Right kidney (tissue), 1 donor: Measurements from ENCODE around the gene XIRP2.
"Not testable (repeated sequence)": the region's sequence is repeated elsewhere in the genome, so short reads cannot be mapped to it uniquely, and the experiment has no call there.

Experiments used
- DNase-seq: peaks from one replicate; pipeline ENCODE4 v3.0.0-alpha.2; 2016

XIRP2 gene

GRCh38 chr2:167196461-167197252, 308.4 kb downstream of the XIRP2 start:
- DNase-seq: no peak

- no peak for DNase-seq
Observed at GRCh38 chr2:167198009-167198408, 309.7 kb downstream of the XIRP2 start.

GRCh38 chr2:167198576-167198975, 310.3 kb downstream of the XIRP2 start:
- no peak for DNase-seq

- no peak for DNase-seq
Observed at GRCh38 chr2:167200019-167200418, 311.7 kb downstream of the XIRP2 start.

- no peak for DNase-seq
Observed at GRCh38 chr2:167209784-167210183, 321.5 kb downstream of the XIRP2 start.

GRCh38 chr2:167212014-167212648, 323.9 kb downstream of the XIRP2 start:
- no peak for DNase-seq

- no peak for DNase-seq
Observed at GRCh38 chr2:167215595-167215994, 327.3 kb downstream of the XIRP2 start.

- DNase-seq: no peak
Observed at GRCh38 chr2:167237478-167237877, 349.2 kb downstream of the XIRP2 start.

- DNase-seq: no peak
Observed at GRCh38 chr2:167240671-167241070, 352.4 kb downstream of the XIRP2 start.

- no peak for DNase-seq
Observed at GRCh38 chr2:167249197-167249596, 360.9 kb downstream of the XIRP2 start.

GRCh38 chr2:167253025-167253424, 364.7 kb downstream of the XIRP2 start:
- DNase-seq: no peak

GRCh38 chr2:167254721-167255120, 366.4 kb downstream of the XIRP2 start:
- DNase-seq: no peak

- no peak for DNase-seq
Observed at GRCh38 chr2:167258712-167259111, 370.4 kb downstream of the XIRP2 start.

GRCh38 chr2:167264380-167264779, 376.1 kb downstream of the XIRP2 start:
- no peak for DNase-seq

- DNase-seq: no peak
Observed at GRCh38 chr2:167265004-167265403, 376.7 kb downstream of the XIRP2 start.

- no peak for DNase-seq
Observed at GRCh38 chr2:167265722-167266121, 377.4 kb downstream of the XIRP2 start.

- not testable (repeated sequence) for DNase-seq
Observed at GRCh38 chr2:167268245-167268644, 380.0 kb downstream of the XIRP2 start.

GRCh38 chr2:167271932-167272331, 383.7 kb downstream of the XIRP2 start:
- DNase-seq: no peak

- DNase-seq: no peak
Observed at GRCh38 chr2:167275046-167275445, 386.8 kb downstream of the XIRP2 start.

- DNase-seq: no peak
Observed at GRCh38 chr2:167279810-167280209, 391.5 kb downstream of the XIRP2 start.

GRCh38 chr2:167287212-167287611, 398.9 kb downstream of the XIRP2 start:
- no peak for DNase-seq

GRCh38 chr2:167289651-167290410, 401.6 kb downstream of the XIRP2 start:
- DNase-seq: no peak
